HepG2 (cell line): ENCODE results near the gene TST. TPM values are rescaled to one million over a fixed set of nuclear protein-coding genes. Genes with fewer than 3 reads are reported as not detected.
A peak's percentile ranks its signal among the peaks of the same experiment; 100 is the strongest.

ENCODE experiments used
- BHLHE40 ChIP-seq: IDR thresholded peaks from 2 replicates; pipeline ENCODE4 v1.6.1; 2011; ENCODE audit warnings: low read length, improper control_type of control experiment
- DPF2 ChIP-seq: sonication (generic); formaldehyde crosslinking; IDR thresholded peaks from 2 replicates; pipeline ENCODE4 v1.4.0; 2020; ENCODE audit warnings: mild to moderate bottlenecking, low read depth, missing genetic modification reagents, borderline replicate concordance
- IRF2 ChIP-seq: IDR thresholded peaks from 2 replicates; pipeline ENCODE4 v1.6.1; 2018; ENCODE audit warnings: missing genetic modification reagents, missing compliant biosample characterization
- KLF6 ChIP-seq: IDR thresholded peaks from 2 replicates; pipeline ENCODE4 v1.8.0; 2016; ENCODE audit warnings: missing biosample characterization, missing genetic modification reagents
- PAWR ChIP-seq: sonication (generic); formaldehyde crosslinking; IDR thresholded peaks from 2 replicates; pipeline ENCODE4 v1.4.0; 2020; ENCODE audit warnings: missing genetic modification reagents, mild to moderate bottlenecking, borderline replicate concordance
- ZNF333 ChIP-seq: sonication (generic); formaldehyde crosslinking; IDR thresholded peaks from 2 replicates; pipeline ENCODE4 v1.4.0; 2020; ENCODE audit warnings: mild to moderate bottlenecking, missing genetic modification reagents, borderline replicate concordance
- polyA plus RNA-seq, 8 experiments: library from polyadenylated mRNA; depleted of rRNA in 3 of 8; stranded (reverse) in 7 of 8; unstranded in 1 of 8; fragments of >200 nt; fragmentation: Illumina TruSeq in 4 of 8; extraction: Trizol in 4 of 8; gene quantifications; 2 replicates each; pipeline versions ENCODE4 v1.2.1 to v1.2.3, GENCODE V29; 2011 to 2016; ENCODE audit warnings: low read depth in 4 of 8, missing spikeins in 1 of 8, mixed read lengths in 1 of 8; ENCODE audit not compliant: insufficient read depth in 1 of 8
- total RNA-seq, 5 experiments: library from RNA; depleted of rRNA; stranded (reverse); fragments of >200 nt; fragmentation: Illumina TruSeq; extraction: Trizol; gene quantifications; 2 replicates each; pipeline ENCODE4 v1.2.3, GENCODE V29; 2016; ENCODE audit warnings: low read depth in 1 of 5
- TF ChIP-seq, protein P1 (sequence below), 2 experiments: fragments of 450-650 bp in 1 of 2; sonication (generic) in 1 of 2; formaldehyde crosslinking in 1 of 2; IDR thresholded peaks; 2 replicates each; pipeline versions ENCODE4 v1.6.1 to v1.8.0; 2016 to 2022; ENCODE audit warnings: antibody characterized with exemption in 1 of 2, mild to moderate bottlenecking in 1 of 2, missing genetic modification reagents in 1 of 2
- TF ChIP-seq, protein P2 (sequence below): sonication (generic); formaldehyde crosslinking; IDR thresholded peaks from 2 replicates; pipeline ENCODE4 v1.4.0; 2020; ENCODE audit warnings: mild to moderate bottlenecking, missing genetic modification reagents
- TF ChIP-seq, protein P3 (sequence below): sonication (generic); formaldehyde crosslinking; IDR thresholded peaks from 2 replicates; pipeline ENCODE4 v1.4.0; 2020; ENCODE audit warnings: missing genetic modification reagents, borderline replicate concordance
- TF ChIP-seq, protein P4 (sequence below): sonication (generic); formaldehyde crosslinking; IDR thresholded peaks from 2 replicates; pipeline ENCODE4 v1.4.0; 2020; ENCODE audit warnings: missing genetic modification reagents
- TF ChIP-seq, protein P5 (sequence below): sonication (generic); formaldehyde crosslinking; IDR thresholded peaks from 2 replicates; pipeline ENCODE4 v1.5.0; 2020; ENCODE audit warnings: missing genetic modification reagents, mild to moderate bottlenecking, borderline replicate concordance

Gene TST
- total and polyA plus RNA-seq, 2 of the 13 experiments (the other 11 are each of a cell fraction or from before 2014, with no cell fraction given), result 44.6 to 63.6 TPM

DNA sequence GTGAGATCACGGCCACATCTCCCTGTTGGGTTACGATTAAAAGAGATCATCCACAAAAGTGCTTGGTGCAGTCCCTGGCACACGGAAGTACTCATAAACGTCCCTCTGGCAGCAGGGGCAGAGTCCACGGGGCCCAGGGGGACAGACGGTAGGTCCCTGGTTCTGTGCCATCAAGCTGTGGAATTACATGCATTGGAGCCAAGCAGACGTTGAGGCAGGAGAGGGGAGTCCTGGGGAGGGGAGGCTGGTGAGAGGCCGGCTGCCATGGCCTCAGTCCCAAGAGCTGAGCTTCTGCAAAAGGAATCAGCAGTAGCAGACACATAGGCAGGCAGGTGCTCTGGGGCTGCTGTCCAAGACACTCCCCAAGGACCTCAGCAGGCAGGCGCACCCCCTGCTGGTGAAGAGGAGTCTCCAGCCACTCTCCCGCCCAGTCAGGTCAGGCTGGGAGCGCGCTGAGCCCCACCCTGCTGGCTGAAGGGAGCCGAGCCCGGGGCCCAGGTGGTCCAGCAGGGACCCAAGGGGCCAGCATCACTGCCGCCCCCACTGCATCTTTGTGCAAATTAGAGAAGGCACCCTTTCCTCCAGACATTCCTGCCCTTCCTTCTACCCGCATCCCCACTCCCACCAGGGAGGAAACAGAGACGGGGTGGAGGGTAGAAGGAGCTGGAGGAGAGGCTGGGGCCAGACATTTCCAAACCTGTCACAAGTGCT lies 24.7 kb upstream of the TST start (continued):
- TF ChIP-seq IRF2 (0 out of 2 replicates have a peak, but pooled peaks have one; percentile 37), DPF2 (CRISPR knock-in tag) (peak; percentile 73), BHLHE40 (0 out of 2 replicates have a peak, but pooled peaks have one; percentile 7), KLF6 (CRISPR knock-in tag) (peak; percentile 25; the same call in 1 of the 2 replicates), PAWR (CRISPR knock-in tag) (no peak), ZNF333 (0 out of 2 replicates have a peak, but pooled peaks have one; percentile 56)
- TF ChIP-seq, protein P1, sequence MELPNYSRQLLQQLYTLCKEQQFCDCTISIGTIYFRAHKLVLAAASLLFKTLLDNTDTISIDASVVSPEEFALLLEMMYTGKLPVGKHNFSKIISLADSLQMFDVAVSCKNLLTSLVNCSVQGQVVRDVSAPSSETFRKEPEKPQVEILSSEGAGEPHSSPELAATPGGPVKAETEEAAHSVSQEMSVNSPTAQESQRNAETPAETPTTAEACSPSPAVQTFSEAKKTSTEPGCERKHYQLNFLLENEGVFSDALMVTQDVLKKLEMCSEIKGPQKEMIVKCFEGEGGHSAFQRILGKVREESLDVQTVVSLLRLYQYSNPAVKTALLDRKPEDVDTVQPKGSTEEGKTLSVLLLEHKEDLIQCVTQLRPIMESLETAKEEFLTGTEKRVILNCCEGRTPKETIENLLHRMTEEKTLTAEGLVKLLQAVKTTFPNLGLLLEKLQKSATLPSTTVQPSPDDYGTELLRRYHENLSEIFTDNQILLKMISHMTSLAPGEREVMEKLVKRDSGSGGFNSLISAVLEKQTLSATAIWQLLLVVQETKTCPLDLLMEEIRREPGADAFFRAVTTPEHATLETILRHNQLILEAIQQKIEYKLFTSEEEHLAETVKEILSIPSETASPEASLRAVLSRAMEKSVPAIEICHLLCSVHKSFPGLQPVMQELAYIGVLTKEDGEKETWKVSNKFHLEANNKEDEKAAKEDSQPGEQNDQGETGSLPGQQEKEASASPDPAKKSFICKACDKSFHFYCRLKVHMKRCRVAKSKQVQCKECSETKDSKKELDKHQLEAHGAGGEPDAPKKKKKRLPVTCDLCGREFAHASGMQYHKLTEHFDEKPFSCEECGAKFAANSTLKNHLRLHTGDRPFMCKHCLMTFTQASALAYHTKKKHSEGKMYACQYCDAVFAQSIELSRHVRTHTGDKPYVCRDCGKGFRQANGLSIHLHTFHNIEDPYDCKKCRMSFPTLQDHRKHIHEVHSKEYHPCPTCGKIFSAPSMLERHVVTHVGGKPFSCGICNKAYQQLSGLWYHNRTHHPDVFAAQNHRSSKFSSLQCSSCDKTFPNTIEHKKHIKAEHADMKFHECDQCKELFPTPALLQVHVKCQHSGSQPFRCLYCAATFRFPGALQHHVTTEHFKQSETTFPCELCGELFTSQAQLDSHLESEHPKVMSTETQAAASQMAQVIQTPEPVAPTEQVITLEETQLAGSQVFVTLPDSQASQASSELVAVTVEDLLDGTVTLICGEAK (IDR thresholded peaks at IDR 0.05), result no peak
- TF ChIP-seq, protein P1 (CRISPR knock-in tag; IDR thresholded peaks at IDR 0.05), result no peak
- TF ChIP-seq, protein P2, sequence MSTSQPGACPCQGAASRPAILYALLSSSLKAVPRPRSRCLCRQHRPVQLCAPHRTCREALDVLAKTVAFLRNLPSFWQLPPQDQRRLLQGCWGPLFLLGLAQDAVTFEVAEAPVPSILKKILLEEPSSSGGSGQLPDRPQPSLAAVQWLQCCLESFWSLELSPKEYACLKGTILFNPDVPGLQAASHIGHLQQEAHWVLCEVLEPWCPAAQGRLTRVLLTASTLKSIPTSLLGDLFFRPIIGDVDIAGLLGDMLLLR (CRISPR knock-in tag), result peak; percentile 71; the same call in 1 of the 2 replicates
- TF ChIP-seq, protein P3, sequence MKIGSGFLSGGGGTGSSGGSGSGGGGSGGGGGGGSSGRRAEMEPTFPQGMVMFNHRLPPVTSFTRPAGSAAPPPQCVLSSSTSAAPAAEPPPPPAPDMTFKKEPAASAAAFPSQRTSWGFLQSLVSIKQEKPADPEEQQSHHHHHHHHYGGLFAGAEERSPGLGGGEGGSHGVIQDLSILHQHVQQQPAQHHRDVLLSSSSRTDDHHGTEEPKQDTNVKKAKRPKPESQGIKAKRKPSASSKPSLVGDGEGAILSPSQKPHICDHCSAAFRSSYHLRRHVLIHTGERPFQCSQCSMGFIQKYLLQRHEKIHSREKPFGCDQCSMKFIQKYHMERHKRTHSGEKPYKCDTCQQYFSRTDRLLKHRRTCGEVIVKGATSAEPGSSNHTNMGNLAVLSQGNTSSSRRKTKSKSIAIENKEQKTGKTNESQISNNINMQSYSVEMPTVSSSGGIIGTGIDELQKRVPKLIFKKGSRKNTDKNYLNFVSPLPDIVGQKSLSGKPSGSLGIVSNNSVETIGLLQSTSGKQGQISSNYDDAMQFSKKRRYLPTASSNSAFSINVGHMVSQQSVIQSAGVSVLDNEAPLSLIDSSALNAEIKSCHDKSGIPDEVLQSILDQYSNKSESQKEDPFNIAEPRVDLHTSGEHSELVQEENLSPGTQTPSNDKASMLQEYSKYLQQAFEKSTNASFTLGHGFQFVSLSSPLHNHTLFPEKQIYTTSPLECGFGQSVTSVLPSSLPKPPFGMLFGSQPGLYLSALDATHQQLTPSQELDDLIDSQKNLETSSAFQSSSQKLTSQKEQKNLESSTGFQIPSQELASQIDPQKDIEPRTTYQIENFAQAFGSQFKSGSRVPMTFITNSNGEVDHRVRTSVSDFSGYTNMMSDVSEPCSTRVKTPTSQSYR (CRISPR knock-in tag), result 0 out of 2 replicates have a peak, but pooled peaks have one; percentile 17
- TF ChIP-seq, protein P4, sequence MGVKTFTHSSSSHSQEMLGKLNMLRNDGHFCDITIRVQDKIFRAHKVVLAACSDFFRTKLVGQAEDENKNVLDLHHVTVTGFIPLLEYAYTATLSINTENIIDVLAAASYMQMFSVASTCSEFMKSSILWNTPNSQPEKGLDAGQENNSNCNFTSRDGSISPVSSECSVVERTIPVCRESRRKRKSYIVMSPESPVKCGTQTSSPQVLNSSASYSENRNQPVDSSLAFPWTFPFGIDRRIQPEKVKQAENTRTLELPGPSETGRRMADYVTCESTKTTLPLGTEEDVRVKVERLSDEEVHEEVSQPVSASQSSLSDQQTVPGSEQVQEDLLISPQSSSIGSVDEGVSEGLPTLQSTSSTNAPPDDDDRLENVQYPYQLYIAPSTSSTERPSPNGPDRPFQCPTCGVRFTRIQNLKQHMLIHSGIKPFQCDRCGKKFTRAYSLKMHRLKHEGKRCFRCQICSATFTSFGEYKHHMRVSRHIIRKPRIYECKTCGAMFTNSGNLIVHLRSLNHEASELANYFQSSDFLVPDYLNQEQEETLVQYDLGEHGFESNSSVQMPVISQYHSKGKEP (CRISPR knock-in tag), result no peak
- TF ChIP-seq, protein P5, sequence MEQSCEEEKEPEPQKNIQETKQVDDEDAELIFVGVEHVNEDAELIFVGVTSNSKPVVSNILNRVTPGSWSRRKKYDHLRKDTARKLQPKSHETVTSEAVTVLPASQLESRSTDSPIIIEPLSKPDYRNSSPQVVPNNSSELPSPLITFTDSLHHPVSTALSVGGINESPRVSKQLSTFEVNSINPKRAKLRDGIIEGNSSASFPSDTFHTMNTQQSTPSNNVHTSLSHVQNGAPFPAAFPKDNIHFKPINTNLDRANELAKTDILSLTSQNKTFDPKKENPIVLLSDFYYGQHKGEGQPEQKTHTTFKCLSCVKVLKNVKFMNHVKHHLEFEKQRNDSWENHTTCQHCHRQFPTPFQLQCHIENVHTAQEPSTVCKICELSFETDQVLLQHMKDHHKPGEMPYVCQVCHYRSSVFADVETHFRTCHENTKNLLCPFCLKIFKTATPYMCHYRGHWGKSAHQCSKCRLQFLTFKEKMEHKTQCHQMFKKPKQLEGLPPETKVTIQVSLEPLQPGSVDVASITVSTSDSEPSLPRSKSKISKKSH (CRISPR knock-in tag), result no peak
